Transverse colon (tissue), 3 donors: ENCODE data around the gene PRKAR1A.

Experiments used
- EP300 ChIP-seq: sonication (generic); formaldehyde crosslinking; IDR thresholded peaks from one replicate; pipeline ENCODE4 v1.6.1; 2017; ENCODE audit warnings: antibody characterized with exemption, low read depth
- POLR2A ChIP-seq: fragments of 450-650 bp; IDR thresholded peaks from one replicate; pipeline ENCODE4 v1.6.1; 2016; ENCODE audit warnings: antibody characterized with exemption, mild to moderate bottlenecking, moderate library complexity
- TF ChIP-seq, protein P1 (sequence below), 5 experiments: fragments of 200-600 bp in 3 of 5; fragments of 450-650 bp in 2 of 5; sonication (generic) in 3 of 5; IDR thresholded peaks; 1 replicate in 2 of 5; 2 replicates in 3 of 5; pipeline ENCODE4 v1.5.1; 2016 to 2017; ENCODE audit warnings: antibody characterized with exemption in 5 of 5, inconsistent platforms in 3 of 5, mild to moderate bottlenecking in 2 of 5, moderate library complexity in 1 of 5

GRCh38 chr17:68542698-68543463, 30.7 kb downstream of the PRKAR1A start:
- TF ChIP-seq, protein P1, sequence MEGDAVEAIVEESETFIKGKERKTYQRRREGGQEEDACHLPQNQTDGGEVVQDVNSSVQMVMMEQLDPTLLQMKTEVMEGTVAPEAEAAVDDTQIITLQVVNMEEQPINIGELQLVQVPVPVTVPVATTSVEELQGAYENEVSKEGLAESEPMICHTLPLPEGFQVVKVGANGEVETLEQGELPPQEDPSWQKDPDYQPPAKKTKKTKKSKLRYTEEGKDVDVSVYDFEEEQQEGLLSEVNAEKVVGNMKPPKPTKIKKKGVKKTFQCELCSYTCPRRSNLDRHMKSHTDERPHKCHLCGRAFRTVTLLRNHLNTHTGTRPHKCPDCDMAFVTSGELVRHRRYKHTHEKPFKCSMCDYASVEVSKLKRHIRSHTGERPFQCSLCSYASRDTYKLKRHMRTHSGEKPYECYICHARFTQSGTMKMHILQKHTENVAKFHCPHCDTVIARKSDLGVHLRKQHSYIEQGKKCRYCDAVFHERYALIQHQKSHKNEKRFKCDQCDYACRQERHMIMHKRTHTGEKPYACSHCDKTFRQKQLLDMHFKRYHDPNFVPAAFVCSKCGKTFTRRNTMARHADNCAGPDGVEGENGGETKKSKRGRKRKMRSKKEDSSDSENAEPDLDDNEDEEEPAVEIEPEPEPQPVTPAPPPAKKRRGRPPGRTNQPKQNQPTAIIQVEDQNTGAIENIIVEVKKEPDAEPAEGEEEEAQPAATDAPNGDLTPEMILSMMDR (IDR thresholded peaks at IDR 0.05), result no peak
- TF ChIP-seq EP300 (no peak), POLR2A (no peak)
